Measurements from ENCODE around the gene OR4M1.
"Not testable (repeated sequence)": the region's sequence is repeated elsewhere in the genome, so short reads cannot be mapped to it uniquely, and the experiment has no call there.

Gene OR4M1, protein sequence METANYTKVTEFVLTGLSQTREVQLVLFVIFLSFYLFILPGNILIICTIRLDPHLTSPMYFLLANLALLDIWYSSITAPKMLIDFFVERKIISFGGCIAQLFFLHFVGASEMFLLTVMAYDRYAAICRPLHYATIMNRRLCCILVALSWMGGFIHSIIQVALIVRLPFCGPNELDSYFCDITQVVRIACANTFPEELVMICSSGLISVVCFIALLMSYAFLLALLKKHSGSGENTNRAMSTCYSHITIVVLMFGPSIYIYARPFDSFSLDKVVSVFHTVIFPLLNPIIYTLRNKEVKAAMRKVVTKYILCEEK

DNA sequence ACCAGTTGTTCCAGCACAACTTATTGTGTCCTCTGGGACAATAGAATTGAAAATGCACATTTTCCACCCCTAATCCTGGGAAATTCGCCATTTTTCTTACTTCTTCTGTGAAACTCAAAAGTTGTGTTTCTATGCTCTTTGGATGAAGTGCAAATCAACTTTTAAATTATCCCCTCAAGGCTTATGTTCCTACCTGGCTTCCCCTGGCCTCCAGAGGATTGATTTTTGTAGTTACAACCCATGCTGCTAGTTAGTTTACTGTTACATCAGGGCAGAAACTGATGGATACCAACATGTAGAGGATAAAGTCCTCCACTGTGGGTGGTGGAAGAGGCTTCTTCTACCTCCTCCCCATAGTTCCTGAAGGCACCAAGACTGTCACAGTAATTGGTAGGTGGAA lies at the start of gene OR4M1:
Gene OR4M1 (plus strand): TSS at position 301 of the 400 bp plus-strand sequence. CDS start 6,819 bp downstream, outside the sequence.
- not testable (repeated sequence) for DNase-seq

DNA sequence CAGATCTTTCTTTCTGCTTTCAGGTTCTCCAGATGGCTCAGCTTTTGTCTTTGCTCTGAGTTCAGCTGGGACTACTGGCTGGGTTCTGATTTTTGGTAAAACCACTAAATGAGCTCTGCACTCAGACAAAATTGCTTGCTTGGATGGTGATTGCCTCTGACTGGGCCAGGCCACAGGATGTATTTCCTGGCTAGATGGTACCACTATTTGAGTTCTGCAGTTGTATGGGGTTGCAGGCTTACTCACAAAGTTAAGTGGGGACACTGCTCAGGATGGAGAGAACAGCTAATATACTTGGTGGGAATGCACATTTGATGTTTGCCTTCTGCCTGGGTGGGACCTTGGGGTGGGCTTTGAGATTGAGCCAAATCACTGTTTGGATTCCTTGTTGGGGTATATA lies 43.9 kb upstream of the OR4M1 start:
- DNase-seq = no peak

DNA sequence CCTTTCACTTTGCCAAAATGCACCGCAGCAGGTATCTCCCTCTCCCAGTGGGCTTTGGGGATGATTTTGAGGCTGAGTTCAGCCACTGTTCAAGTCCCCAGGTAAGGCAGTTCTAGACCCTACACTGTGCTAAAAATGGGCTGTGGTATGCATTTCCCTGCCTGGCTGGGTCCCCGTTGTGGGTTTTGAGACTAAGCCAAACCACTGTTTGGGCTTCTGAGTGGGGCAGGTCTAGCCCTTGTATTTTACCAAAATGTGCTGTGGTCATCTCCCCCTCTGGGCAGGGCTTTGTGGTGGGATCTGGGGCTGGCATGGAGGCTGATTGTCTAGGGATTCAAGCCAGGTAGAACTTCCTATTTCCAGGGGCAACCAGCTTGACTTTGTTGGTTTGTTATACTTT lies 43.5 kb upstream of the OR4M1 start:
- no peak for DNase-seq

DNA sequence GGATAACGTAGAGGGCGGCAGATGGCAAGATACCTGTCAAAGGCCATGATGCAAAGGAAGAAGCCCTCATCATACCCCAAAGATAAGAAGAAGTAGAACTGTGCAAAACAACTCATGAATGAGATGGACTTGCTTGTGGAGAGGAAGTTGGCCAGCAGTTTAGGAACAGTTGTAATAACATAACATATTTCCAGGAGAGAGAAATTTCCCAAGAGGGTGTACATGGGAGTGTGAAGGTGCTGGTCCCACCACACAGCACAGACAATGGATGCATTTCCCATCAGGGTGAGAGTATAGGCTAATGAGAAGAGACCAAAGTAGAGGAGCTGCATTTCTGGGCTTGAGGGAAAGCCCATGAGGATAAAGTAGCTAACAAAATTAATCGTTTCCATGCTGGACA lies 39.4 kb upstream of the OR4M1 start:
- not testable (repeated sequence) for DNase-seq

DNA sequence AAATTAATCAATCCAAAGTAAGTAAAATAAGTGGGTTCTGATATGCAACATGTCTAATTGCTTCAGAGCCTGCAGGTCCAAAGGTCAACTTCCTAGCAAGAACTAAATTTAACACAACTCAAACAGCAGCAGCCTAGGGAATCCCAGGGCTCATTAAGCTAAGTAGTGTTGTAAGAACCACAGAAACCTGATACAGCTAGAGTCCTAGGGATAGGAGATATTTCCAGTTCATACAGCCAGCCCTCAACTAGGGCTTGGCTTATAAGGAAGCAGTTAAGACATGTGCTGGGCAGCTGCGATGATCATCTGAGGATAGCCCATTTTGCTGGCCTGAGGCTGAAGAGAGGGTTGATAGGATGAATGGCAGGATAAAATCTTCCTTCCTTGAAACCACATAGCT lies 30.0 kb upstream of the OR4M1 start, which contains the start of gene OR4Q3:
Gene OR4Q3 (plus strand): TSS at position 316 of the 400 bp plus-strand sequence.
- no peak for DNase-seq

DNA sequence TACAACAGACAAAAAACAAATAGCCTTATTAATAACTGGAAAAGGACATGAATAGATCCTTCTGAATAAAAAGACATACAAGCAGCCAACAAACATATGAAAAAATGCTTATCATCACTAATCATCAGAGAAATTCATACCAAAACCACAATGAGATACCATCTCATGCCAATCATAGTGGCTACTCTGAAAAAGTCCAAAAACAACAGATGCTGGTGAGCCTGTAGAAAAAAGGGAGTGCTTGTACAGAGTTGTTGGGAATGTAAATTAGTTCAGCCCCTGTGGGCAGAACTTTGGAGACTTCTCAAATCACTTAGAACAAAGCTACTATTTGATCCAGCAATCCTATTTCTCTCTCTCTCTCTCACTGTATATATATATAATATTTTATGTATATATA lies 21.0 kb upstream of the OR4M1 start:
- not testable (repeated sequence) for DNase-seq

DNA sequence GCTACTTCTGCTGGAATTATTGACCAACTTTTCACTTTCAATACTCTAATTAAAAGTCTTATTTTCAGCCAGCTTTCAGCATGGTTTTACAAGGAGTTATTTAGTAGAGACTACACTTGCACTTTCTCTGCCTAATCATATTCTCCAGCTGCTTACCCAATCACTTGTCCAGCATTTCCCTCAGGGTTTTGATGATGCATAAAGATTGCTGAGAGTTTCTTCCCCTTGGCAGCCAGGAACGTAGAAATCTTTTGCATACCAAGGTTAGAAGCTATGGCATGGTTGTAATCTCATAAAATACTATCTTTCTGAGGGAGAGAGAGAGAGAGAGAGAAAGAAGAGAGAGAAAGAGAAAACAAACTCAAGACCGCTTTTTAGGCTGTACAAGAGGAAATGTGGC lies 19.1 kb upstream of the OR4M1 start:
- no peak for DNase-seq

DNA sequence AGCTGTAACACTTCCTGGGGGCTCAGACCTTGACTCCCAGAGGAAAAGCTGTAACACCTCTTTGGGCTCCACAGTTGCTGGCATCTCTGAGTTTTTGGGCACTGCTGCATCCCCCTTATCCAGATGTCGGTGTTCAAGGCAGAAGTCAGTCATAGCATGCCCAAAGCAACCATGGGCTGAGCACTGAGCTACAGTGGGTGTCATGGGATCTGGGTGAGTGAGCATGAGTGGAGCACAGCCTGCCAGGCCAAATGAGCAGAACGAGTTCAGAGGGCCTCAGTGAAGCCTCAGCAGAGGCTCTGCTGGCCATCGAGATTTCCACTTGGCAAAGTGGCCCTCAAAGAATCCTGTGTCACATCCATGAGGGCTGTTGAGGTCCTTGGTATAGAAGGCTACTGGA lies 1.8 kb upstream of the OR4M1 start:
- not testable (repeated sequence) for DNase-seq

DNA sequence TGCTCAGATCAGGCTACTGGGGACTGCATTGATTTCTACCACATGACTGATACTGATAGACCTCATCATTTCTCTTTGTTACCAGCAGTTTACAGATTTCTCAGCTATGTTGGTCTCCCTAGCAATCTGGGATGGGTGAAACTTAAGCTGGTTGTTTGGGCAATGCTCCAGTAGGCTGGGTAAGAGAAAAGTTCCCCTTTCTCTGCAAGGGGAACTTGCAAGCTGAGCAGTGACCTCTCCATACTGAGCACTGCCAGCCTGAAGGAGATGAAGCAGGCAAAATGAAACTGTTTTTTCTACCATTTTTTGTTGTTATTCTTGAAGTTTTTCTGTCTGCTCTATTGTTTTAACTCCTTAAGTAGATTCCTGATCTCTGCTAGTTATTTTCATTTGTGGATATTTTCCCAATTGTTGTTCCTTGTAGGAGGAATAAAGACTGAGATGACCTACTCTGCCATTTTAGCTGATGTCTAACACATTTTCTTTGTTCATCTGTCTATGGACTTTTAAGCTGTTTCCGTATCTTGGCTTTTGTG lies 1.3 kb upstream of the OR4M1 start:
- no peak for DNase-seq

DNA sequence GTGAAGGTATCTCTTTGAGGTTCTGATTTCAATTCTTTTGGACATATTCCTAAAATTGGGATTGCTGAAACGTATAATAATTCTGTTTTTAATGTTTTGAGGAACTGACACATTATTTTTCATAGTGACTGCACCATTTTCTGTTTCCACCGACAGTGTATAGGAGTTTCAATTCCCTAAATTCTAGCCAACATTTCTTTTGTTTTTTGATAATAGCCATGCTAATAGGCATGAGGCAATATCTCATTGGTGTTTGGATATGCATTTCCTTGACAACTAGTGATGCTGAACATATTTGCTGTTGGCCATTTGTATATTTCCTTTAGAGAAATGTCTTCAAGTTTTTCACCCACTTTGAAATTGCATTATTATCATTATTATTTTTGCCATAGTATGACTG lies 850 bp upstream of the OR4M1 start:
- DNase-seq = not testable (repeated sequence)

DNA sequence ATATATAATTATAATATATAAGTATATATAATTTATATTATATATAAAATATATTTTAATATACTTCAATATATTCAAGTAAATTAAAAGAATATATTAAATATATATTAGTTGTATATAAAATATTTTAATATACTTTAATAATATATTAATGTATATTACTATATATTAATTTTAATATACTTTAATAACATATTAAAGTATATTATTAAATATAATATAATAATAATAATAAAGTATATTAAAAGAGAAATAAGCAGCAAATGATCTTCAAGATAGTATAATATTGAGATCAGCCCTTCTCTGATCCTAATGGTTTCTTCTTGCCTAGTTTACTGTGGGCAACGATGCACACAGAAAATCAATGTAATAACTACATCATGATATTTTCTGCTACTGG lies 2.3 kb downstream of the OR4M1 start:
- DNase-seq = no peak

DNA sequence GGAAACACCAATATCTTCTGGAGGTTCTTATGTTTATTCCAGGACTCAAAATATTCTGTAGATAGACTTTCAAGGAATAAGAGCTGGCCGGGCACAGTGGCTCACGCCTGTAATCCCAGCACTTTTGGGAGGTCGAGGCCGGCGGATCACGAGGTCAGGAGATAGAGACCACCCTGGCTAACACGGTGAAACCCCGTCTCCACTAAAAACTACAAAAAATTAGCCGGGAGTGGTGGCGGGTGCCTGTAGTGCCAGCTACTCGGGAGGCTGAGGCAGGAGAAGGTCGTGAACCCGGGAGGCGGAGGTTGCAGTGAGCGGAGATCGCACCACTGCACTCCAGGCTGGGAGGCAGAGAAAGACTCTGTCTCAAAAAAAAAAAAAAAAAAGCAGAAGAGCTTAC lies 12.5 kb downstream of the OR4M1 start:
- not testable (repeated sequence) for DNase-seq

DNA sequence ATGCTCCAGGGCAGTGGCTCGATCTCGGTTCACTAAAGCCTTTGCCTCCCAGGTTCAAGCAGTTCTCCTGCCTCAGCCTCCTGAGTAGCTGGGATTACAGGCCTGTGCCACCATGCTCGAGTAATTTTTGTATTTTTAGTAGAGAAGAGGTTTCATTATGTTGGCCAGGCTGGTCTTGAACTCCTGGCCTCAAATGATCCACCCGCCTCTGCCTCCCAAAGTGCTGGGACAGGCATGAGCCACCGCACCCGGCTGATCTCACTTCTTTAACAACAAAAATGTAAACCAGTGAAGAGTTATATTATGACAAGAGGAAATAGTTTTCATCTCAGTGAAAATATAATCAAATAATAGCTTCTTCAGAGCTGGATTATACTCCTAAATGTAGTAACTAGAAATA lies 14.0 kb downstream of the OR4M1 start:
- DNase-seq = not testable (repeated sequence)

DNA sequence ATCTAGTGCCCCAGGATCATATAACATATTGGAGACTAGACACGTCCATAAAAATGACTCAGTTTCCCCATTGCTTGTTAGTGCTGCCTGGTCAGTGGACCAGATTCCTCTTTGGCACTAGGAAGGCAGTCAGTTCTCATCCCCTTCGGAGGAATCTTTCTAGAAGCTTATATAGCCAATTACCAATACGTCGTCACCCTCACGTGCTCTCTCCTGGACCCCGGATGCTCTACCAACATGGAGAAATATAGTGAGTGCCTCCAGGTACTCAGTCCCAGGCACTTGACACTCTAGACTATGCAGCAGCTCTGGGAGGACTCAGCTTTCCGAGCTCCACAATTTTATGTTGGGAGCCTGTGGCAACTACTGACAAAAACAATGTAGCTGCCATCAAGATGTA lies 14.8 kb downstream of the OR4M1 start:
- DNase-seq = not testable (repeated sequence)

DNA sequence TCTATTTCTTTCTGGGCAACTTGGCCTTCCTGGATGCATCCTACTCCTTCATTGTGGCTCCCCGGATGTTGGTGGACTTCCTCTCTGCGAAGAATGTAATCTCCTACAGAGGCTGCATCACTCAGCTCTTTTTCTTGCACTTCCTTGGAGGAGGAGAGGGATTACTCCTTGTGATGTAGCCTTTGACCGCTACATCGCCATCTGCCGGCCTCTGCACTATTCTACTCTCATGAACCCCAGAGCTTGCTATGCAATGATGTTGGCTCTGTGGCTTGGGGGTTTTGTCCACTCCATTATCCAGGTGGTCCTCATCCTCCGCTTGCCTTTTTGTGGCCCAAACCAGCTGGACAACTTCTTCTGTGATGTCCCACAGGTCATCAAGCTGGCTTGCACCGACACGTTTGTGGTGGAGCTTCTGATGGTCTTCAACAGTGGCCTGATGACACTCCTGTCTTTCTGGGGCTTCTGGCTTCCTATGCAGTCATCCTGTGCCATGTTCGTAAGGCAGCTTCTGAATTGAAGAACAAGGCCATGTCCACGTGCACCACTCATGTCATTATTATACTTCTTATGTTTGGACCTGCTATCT lies 23.3 kb downstream of the OR4M1 start:
- not testable (repeated sequence) for DNase-seq

DNA sequence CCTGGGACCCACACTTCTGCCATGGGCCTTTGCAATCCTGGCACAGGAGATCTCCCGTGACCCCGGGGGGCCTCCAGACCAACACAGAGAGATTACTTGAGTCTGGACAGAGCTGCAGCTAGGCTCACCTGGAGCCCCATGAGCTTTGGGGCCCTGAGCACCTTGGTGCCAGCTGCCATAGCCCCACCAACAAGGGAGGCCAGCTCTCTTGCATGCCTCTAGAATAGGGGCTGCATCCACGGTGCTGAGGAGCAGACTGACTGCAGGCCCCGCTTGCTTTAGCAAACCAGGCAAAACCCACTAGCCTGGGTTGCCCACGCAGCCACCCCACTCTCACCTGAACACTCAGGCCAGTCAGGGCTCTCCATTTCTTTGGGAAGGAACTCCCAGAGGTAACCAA lies 26.6 kb downstream of the OR4M1 start:
- no peak for DNase-seq

DNA sequence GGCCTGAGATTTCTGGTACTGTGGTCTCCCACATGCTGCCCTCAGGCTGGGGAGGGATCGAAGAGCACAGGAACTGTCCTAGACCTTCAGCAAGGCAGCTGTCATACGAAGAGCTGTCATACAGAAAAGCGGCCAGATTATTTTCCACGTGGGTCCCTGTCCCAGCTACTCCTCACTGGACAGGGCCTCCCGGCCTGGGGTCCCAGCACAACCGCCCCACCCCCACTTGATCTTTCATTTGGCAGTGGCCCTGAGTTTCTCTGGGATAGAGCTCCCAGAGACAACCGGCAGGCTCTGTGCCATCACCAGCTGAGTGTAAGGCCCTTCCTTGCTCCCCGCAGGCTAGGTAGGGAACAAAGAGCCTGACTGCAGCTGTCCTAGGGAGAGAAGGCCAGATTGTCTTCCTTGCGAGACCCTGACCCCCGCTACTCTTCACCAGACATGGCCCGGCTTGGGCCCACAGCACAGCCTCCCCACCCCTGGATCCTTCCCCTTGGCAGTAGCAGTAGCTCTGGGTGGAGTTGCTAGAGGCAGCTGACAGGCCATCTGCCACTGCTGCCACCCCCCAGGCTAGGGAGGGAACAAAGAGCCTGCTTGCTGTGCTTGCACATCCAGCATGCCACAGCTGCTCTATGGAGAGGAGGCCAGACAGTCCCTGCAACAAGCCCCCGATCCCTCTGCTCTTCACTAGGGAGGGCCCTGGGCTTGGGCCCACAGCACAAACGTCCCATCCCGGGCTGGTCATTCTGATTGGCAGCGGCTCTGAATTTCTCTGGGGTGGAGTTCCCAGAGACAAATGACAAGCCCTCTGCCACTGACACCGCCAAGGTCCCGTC lies 27.2 kb downstream of the OR4M1 start:
- DNase-seq = peak; percentile 16

DNA sequence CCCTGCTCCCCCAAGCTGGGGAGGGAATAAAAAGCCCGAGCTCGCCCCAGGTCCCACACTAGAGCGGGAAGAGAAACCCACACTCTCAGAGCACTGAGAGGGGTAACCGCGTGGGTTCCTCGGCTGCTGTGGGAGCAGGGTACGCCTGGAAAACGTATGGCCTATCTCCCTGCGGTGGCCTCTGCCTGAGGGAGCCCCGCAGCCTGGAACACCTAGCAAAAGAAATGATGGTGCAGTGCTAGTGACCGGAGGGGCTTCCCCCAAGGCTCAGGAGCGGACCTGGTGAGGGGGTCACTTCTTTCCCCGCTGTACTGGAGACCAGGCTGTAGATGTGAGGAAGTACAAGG lies 27.8 kb downstream of the OR4M1 start:
- DNase-seq = no peak

DNA sequence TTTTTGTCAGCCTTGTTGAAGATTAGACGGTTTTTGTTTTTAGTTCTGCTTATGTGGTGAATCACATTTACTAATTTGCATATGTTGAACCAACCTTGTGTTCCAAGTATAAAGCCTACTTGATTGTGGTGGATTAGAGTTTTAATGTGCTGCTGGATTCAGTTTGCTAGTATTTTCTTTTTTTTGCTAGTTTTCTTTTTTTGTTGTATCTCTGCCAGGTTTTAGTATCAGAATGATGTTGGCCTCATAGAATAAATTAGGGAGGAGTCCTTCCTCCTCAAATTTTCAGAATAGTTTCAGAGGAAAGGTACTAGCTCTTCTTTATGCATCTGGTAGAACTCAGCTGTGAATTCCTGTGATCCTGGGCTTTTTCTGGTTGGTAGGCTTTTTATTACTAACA lies 30.2 kb downstream of the OR4M1 start, which contains the start of gene OR4N2:
Gene OR4N2 (plus strand): TSS at position 301 of the 400 bp plus-strand sequence. CDS start 23,679 bp downstream, outside the sequence.
- DNase-seq = not testable (repeated sequence)

DNA sequence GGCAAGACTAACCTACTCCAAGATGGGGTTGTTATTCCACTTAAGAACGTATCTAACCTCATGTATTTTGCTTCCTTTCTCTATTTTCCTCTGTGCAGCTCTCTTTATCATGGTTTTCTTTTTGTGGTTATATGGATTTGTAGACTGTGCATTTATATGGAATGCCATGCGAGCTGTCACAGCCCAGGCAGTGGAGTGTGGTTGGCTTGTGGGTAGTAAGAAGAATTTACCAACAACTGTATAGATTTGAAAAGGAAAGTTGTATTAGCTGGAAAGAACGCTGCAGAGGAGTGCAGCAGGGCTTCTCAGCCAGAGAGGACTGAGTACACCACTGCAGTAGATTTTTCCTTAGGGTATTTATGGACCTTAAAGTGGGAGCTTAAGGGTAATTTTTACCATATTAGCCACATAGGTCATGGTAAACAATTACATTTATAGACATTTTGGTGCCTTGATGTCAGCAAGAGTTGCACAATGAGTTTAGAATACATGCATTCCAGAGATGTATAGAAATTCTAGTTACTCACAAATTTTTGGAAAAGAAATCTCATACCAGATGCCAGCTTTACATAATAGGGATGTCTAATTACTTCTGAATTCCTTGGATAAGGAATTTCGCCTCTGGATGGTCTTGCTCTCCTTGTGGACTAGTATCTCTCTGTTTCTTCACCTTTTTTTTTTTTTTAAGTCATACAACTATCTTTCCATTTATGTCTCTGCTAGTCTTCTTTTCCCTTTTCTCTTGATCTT lies 40.0 kb downstream of the OR4M1 start:
- not testable (repeated sequence) for DNase-seq

DNA sequence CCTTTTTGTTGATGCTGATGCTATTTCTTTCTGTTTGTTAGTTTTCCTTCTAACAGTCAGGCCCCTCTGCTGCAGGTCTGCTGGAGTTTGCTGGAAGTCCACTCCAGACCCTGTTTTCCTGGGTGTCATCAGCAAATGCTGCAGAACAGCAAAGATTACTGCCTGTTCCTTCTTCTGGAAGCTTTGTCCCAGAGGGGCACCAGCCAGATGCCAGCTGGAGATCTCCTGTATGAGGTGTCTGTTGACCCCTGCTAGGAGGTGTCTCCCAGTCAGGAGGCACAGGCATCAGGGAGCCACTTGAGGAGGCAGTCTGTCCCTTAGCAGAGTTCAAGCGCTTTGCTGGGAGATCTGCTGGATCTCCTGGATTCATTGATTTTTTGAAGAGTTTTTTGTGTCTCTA lies 46.6 kb downstream of the OR4M1 start:
- not testable (repeated sequence) for DNase-seq

DNA sequence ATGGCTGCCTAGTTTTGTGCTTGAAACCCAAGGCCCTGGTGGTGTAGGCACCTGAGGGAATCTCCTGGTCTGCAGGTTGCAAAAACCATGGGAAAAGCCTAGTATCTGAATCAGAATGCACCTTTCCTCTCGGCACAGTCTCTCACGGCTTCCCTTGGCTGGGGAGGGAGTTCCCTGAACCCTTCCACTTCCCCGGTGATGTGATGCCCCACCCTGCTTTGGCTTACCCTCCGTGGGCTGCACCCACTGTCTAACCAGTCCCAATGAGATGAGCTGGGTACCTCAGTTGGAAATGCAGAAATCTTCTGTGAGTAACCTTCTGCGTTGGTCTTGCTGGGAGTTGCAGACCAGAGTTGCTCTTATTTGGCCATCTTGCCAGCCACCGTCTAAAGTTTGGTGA lies 47.7 kb downstream of the OR4M1 start:
- DNase-seq = not testable (repeated sequence)

DNA sequence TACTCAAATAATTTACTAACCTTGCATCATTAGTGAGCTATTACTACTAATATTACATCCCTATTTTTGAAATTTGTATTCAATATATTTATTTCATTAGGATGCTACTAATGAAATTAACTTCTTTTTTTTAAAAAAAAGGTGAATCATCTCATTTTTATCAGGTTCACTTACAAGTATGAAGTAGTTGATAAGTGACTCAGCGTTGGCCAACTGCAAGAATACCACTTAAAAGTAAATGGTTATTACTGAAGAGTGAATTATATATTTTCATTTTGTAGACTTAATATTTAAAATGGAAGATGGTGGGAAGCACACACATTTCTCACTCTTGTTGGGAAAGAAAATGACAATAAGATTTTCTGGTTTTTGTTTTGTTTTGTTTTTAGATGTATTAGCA lies 49.9 kb downstream of the OR4M1 start:
- DNase-seq = no peak
